OCI-LY3 (cell line): ENCODE data around the gene CHKB.

Experiments
- EZH2phosphoT487 ChIP-seq: fragments of 200-600 bp; shearing (Covaris generic); IDR thresholded peaks from 2 replicates; pipeline ENCODE4 v1.6.1; 2018; ENCODE audit warnings: antibody characterized with exemption, mixed run types, low read depth
- TF ChIP-seq, protein P1 (sequence below): fragments of 200-600, 300-600 bp; sonication (generic); IDR thresholded peaks from 2 replicates; pipeline ENCODE4 v1.5.1; 2014; ENCODE audit warnings: antibody characterized with exemption, low read length, low read depth

GRCh38 chr22:50602338-50602700 is 19.7 kb upstream of the CHKB start:
- TF ChIP-seq, protein P1, sequence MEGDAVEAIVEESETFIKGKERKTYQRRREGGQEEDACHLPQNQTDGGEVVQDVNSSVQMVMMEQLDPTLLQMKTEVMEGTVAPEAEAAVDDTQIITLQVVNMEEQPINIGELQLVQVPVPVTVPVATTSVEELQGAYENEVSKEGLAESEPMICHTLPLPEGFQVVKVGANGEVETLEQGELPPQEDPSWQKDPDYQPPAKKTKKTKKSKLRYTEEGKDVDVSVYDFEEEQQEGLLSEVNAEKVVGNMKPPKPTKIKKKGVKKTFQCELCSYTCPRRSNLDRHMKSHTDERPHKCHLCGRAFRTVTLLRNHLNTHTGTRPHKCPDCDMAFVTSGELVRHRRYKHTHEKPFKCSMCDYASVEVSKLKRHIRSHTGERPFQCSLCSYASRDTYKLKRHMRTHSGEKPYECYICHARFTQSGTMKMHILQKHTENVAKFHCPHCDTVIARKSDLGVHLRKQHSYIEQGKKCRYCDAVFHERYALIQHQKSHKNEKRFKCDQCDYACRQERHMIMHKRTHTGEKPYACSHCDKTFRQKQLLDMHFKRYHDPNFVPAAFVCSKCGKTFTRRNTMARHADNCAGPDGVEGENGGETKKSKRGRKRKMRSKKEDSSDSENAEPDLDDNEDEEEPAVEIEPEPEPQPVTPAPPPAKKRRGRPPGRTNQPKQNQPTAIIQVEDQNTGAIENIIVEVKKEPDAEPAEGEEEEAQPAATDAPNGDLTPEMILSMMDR: no peak
- TF ChIP-seq EZH2phosphoT487: no peak
